WTC11 (cell line): ENCODE results near the gene CACNA2D1. TPM values are rescaled to one million over a fixed set of nuclear protein-coding genes. Genes with fewer than 3 reads are reported as not detected.

ENCODE experiments used
- ATAC-seq: fragments of 200-7000 bp; cut with Tn5 transposase; 2 replicates; pipeline ENCODE4 v1.10.0; 2021; ENCODE audit warnings: mild to moderate bottlenecking, moderate library complexity
- CTCF ChIA-PET: fragments of 300-600 bp; sonication (Branson Sonifier 250); formaldehyde crosslinking; loops from one replicate; lab custom pipeline; 2021; ENCODE audit warnings: antibody characterized with exemption; lab: Charles Lee
- POLR2A ChIA-PET: fragments of 350-600 bp; sonication (Branson Sonifier 250); formaldehyde crosslinking; loops from one replicate; lab custom pipeline; 2021; ENCODE audit warnings: antibody characterized with exemption; lab: Charles Lee
- DNase-seq: peaks from one replicate; pipeline ENCODE4 v3.0.0; 2021; ENCODE audit warnings: low spot score
- H3K27ac Mint-ChIP-seq: 2 replicates; pipeline ENCODE4 v1.8.0; 2021; ENCODE audit warnings: mixed read lengths
- H3K27me3 Mint-ChIP-seq: 2 replicates; pipeline ENCODE4 v1.8.0; 2021; ENCODE audit warnings: low read depth, mild to moderate bottlenecking, moderate library complexity, mixed read lengths
- H3K36me3 Mint-ChIP-seq: 2 replicates; pipeline ENCODE4 v1.8.0; 2021; ENCODE audit warnings: mixed read lengths
- H3K4me1 Mint-ChIP-seq: 2 replicates; pipeline ENCODE4 v1.8.0; 2022; ENCODE audit warnings: mixed read lengths
- H3K4me3 Mint-ChIP-seq: 2 replicates; pipeline ENCODE4 v1.8.0; 2021; ENCODE audit warnings: mild to moderate bottlenecking, moderate library complexity, mixed read lengths
- H3K9me3 Mint-ChIP-seq: 2 replicates; pipeline ENCODE4 v1.8.0; 2021; ENCODE audit warnings: mixed read lengths
- AR ChIP-seq: fragments of 250-450 bp; sonication (Bioruptor Pico); IDR thresholded peaks from 2 replicates; pipeline ENCODE4 v1.9.0; 2021; ENCODE audit warnings: mild to moderate bottlenecking
- ARID4B ChIP-seq: sonication (generic); formaldehyde crosslinking; IDR thresholded peaks from 2 replicates; pipeline ENCODE4 v1.8.0; 2023; ENCODE audit warnings: missing genetic modification reagents, mild to moderate bottlenecking, borderline replicate concordance
- CDX4 ChIP-seq: fragments of 250-450 bp; sonication (Bioruptor Pico); IDR thresholded peaks from 2 replicates; pipeline ENCODE4 v1.9.0; 2021; ENCODE audit warnings: moderate library complexity, mild to moderate bottlenecking, inconsistent platforms, borderline replicate concordance
- CREM ChIP-seq: sonication (generic); formaldehyde crosslinking; IDR thresholded peaks from 2 replicates; pipeline ENCODE4 v1.8.1; 2022; ENCODE audit warnings: mild to moderate bottlenecking, missing genetic modification reagents, moderate library complexity
- CTCF ChIP-seq: fragments of 200-600 bp; IDR thresholded peaks from 2 replicates; pipeline ENCODE4 v1.8.0; 2022; ENCODE audit warnings: antibody characterized with exemption
- ESRRA ChIP-seq: sonication (generic); formaldehyde crosslinking; IDR thresholded peaks from 2 replicates; pipeline ENCODE4 v1.8.1; 2022; ENCODE audit warnings: mild to moderate bottlenecking, missing genetic modification reagents, borderline replicate concordance
- FOXP4 ChIP-seq: sonication (generic); formaldehyde crosslinking; IDR thresholded peaks from 2 replicates; pipeline ENCODE4 v1.8.0; 2022; ENCODE audit warnings: mild to moderate bottlenecking, missing genetic modification reagents
- GRHL2 ChIP-seq: fragments of 250-450 bp; sonication (Bioruptor Pico); IDR thresholded peaks from 2 replicates; pipeline ENCODE4 v1.8.0; 2022; ENCODE audit warnings: mild to moderate bottlenecking, moderate library complexity; ENCODE audit not compliant: insufficient replicate concordance, severe bottlenecking
- GTF2I ChIP-seq: fragments of 250-450 bp; sonication (Bioruptor Pico); conservative IDR thresholded peaks from 2 replicates; pipeline ENCODE4 v1.4.0; 2021; ENCODE audit warnings: mild to moderate bottlenecking
- MLX ChIP-seq: sonication (generic); formaldehyde crosslinking; IDR thresholded peaks from 2 replicates; pipeline ENCODE4 v1.8.1; 2023; ENCODE audit warnings: mild to moderate bottlenecking, missing genetic modification reagents, moderate library complexity
- SMAD3 ChIP-seq: sonication (generic); formaldehyde crosslinking; IDR thresholded peaks from 2 replicates; pipeline ENCODE4 v1.8.0; 2022; ENCODE audit warnings: missing genetic modification reagents, mild to moderate bottlenecking, borderline replicate concordance
- SOX15 ChIP-seq: fragments of 250-450 bp; sonication (Bioruptor Pico); IDR thresholded peaks from 2 replicates; pipeline ENCODE4 v1.9.0; 2021; ENCODE audit warnings: mild to moderate bottlenecking
- ZBTB43 ChIP-seq: sonication (generic); formaldehyde crosslinking; IDR thresholded peaks from 2 replicates; pipeline ENCODE4 v1.8.1; 2023; ENCODE audit warnings: mild to moderate bottlenecking, missing genetic modification reagents
- total RNA-seq: library from RNA; stranded (reverse); gene quantifications from 3 replicates; pipeline ENCODE4 v1.2.3, GENCODE V29; 2021
- TF ChIP-seq, protein P1 (sequence below): fragments of 250-450 bp; sonication (Bioruptor Pico); conservative IDR thresholded peaks from 2 replicates; pipeline ENCODE4 v1.9.0; 2021; ENCODE audit warnings: mild to moderate bottlenecking
- TF ChIP-seq, protein P2 (sequence below): sonication (generic); formaldehyde crosslinking; IDR thresholded peaks from 2 replicates; pipeline ENCODE4 v1.8.1; 2023; ENCODE audit warnings: mild to moderate bottlenecking, missing genetic modification reagents

CACNA2D1 gene
- total RNA-seq, 1 experiment from 2014 or later: 33.3 TPM

GRCh38 chr7:82053453-82054032 is 390.0 kb downstream of the CACNA2D1 start:
- DNase-seq (no peak), ATAC-seq (no peak)
- peaks cover 9% of the 10 kb centered on the region for H3K9me3 Mint-ChIP-seq
- no peak overlapping the region for H3K27ac Mint-ChIP-seq
- CTCF ChIA-PET: no interaction called here
- peaks cover 6% of the 10 kb centered on the region for H3K36me3 Mint-ChIP-seq
- H3K4me3 Mint-ChIP-seq: no peak overlapping the region
- H3K27me3 Mint-ChIP-seq: no peaks in the 10 kb centered on the region
- TF ChIP-seq SOX15 (CRISPR knock-in tag) (no peak), MLX (CRISPR knock-in tag) (no peak)
- POLR2A ChIA-PET: no interaction called here
- no peaks in the 10 kb centered on the region for H3K4me1 Mint-ChIP-seq

DNA sequence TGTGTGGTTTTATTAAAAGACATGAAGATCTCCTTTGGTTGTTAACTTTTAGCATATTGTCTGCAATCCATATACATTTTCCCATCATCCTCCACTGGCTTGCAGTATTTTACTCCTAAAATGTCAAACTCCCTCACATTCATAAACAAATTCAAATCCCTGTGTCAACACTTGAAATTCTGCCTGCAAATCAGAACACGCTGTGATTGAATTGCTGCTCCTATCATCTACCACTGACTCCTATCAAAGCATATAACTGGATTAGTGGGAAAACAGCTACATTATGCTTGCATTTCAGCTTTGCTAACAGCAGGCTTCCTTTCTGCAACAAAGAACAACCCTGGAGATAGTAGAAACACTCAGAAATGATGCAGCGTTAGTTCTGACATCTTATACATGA is 392.0 kb downstream of the CACNA2D1 start:
- CTCF ChIA-PET: no interaction called here
- no peak for ATAC-seq
- Mint-ChIP-seq H3K27ac (no peak overlapping the region), H3K4me3 (no peak overlapping the region), H3K27me3 (no peaks in the 10 kb centered on the region), H3K4me1 (no peaks in the 10 kb centered on the region), H3K36me3 (peaks cover 6% of the 10 kb centered on the region), H3K9me3 (peaks cover 9% of the 10 kb centered on the region)
- DNase-seq: no peak
- POLR2A ChIA-PET: no interaction called here
- TF ChIP-seq ZBTB43 (CRISPR knock-in tag): no peak
- TF ChIP-seq ARID4B (CRISPR knock-in tag): no peak
- no peak for TF ChIP-seq CTCF
- TF ChIP-seq, protein P1, sequence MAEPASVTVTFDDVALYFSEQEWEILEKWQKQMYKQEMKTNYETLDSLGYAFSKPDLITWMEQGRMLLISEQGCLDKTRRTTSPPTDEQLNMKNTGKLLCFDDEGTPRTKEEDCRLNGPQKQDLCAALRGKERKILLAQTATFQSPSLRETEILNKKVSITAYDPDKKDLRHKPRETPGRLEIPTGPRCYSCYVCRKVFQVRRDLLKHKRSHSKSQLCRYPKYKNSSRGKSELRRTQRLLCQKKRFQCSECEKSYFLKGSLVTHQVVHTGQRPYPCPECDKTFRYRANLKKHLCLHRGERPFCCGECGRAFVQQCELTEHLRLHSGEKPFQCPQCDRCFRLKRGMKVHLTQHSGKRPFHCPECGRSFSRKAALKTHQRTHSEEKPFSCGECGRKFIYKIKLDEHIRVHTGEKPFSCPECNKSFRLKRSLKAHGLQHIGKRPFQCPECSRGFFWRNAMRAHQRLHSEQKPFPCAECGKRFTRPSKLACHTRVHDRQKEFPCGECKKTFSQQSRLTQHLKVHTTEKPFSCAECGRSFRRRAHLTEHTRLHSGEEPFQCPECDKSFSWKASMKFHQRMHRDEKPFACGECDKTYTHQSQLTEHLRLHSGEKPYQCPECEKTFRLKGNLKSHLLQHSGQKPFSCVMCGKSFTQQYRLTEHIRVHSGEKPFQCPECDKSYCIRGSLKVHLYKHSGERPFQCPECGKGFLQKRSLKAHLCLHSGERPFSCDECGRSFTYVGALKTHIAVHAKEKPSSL (CRISPR knock-in tag): no peak
- no peak for TF ChIP-seq ESRRA (CRISPR knock-in tag)
- TF ChIP-seq GRHL2 (CRISPR knock-in tag): no peak
- TF ChIP-seq CDX4 (CRISPR knock-in tag): no peak
- no peak for TF ChIP-seq FOXP4
- TF ChIP-seq AR: no peak
- TF ChIP-seq CREM (CRISPR knock-in tag): no peak
- TF ChIP-seq, protein P2, sequence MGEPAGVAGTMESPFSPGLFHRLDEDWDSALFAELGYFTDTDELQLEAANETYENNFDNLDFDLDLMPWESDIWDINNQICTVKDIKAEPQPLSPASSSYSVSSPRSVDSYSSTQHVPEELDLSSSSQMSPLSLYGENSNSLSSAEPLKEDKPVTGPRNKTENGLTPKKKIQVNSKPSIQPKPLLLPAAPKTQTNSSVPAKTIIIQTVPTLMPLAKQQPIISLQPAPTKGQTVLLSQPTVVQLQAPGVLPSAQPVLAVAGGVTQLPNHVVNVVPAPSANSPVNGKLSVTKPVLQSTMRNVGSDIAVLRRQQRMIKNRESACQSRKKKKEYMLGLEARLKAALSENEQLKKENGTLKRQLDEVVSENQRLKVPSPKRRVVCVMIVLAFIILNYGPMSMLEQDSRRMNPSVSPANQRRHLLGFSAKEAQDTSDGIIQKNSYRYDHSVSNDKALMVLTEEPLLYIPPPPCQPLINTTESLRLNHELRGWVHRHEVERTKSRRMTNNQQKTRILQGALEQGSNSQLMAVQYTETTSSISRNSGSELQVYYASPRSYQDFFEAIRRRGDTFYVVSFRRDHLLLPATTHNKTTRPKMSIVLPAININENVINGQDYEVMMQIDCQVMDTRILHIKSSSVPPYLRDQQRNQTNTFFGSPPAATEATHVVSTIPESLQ (CRISPR knock-in tag): no peak
- no peak for TF ChIP-seq GTF2I (CRISPR knock-in tag)
- no peak for TF ChIP-seq SMAD3 (CRISPR knock-in tag)
